Naive thymus-derived CD4-positive, alpha-beta T cell (primary cell): ENCODE data around the gene NECAB3. TPM values are rescaled to one million over a fixed set of nuclear protein-coding genes. Genes with fewer than 3 reads are reported as not detected.
"Not testable (repeated sequence)": the region's sequence is repeated elsewhere in the genome, so short reads cannot be mapped to it uniquely, and the experiment has no call there.

Experiments used
- ATAC-seq: fragments of 150-1000 bp; cut with Tn5 transposase; 2 replicates; pipeline ENCODE4 v1.10.0; 2021; ENCODE audit warnings: mild to moderate bottlenecking, moderate library complexity
- CTCF ChIA-PET: fragments of 350-600 bp; sonication (Branson Sonifier 250); formaldehyde crosslinking; loops from one replicate; lab custom pipeline; 2021; ENCODE audit warnings: antibody characterized with exemption; lab: Charles Lee
- POLR2A ChIA-PET: fragments of 350-600 bp; sonication (Branson Sonifier 250); formaldehyde crosslinking; loops from one replicate; lab custom pipeline; 2021; ENCODE audit warnings: antibody characterized with exemption, inconsistent platforms; lab: Charles Lee
- DNase-seq, 9 donors: peaks; one replicate each; pipeline versions ENCODE4 v3.0.0 to v3.0.0-alpha.2; 2020 to 2022; ENCODE audit warnings: mixed read lengths in 1 of 9
- H3K27ac ChIP-seq: one replicate; pipeline ENCODE4 v1.7.0; 2013; ENCODE audit warnings: mild to moderate bottlenecking, low read depth, low read length, moderate library complexity
- H3K27me3 ChIP-seq, 2 donors: one replicate each; pipeline ENCODE4 v1.7.0; 2013; ENCODE audit warnings: low read length in 2 of 2, mild to moderate bottlenecking in 2 of 2, moderate library complexity in 2 of 2; ENCODE audit not compliant: control insufficient read depth in 2 of 2, insufficient read depth in 2 of 2
- H3K36me3 ChIP-seq, 3 experiments: 1 replicate in 2 of 3; 2 replicates in 1 of 3; pipeline ENCODE4 v1.7.0; 2013; ENCODE audit warnings: low read length in 3 of 3, mild to moderate bottlenecking in 3 of 3, moderate library complexity in 1 of 3; ENCODE audit not compliant: insufficient read depth in 3 of 3, control insufficient read depth in 2 of 3
- H3K4me1 ChIP-seq, 2 donors: one replicate each; pipeline ENCODE4 v1.7.0; 2013; ENCODE audit warnings: low read length in 2 of 2, mild to moderate bottlenecking in 2 of 2, moderate library complexity in 1 of 2; ENCODE audit not compliant: control insufficient read depth in 2 of 2, insufficient read depth in 2 of 2
- H3K4me3 ChIP-seq: 2 replicates; pipeline ENCODE4 v1.7.0; 2013; ENCODE audit warnings: mild to moderate bottlenecking, low read length
- H3K9me3 ChIP-seq, 3 experiments: 1 replicate in 2 of 3; 2 replicates in 1 of 3; pipeline ENCODE4 v1.7.0; 2013; ENCODE audit warnings: low read length in 3 of 3; ENCODE audit not compliant: control insufficient read depth in 2 of 3
- H3K27ac Mint-ChIP-seq, 9 donors: one replicate each; pipeline ENCODE4 v1.8.0; 2020 to 2022; ENCODE audit warnings: mixed read lengths in 9 of 9, mild to moderate bottlenecking in 8 of 9, moderate library complexity in 5 of 9, inconsistent platforms in 2 of 9
- H3K27me3 Mint-ChIP-seq, 5 donors: one replicate each; pipeline ENCODE4 v1.8.0; 2021 to 2022; ENCODE audit warnings: mixed read lengths in 5 of 5, mild to moderate bottlenecking in 1 of 5
- H3K36me3 Mint-ChIP-seq, 5 donors: one replicate each; pipeline ENCODE4 v1.8.0; 2020 to 2022; ENCODE audit warnings: mixed read lengths in 5 of 5, mild to moderate bottlenecking in 3 of 5, inconsistent platforms in 1 of 5
- H3K4me1 Mint-ChIP-seq, 7 donors: one replicate each; pipeline ENCODE4 v1.8.0; 2020 to 2022; ENCODE audit warnings: mixed read lengths in 7 of 7, mild to moderate bottlenecking in 3 of 7, inconsistent platforms in 1 of 7
- H3K4me3 Mint-ChIP-seq, 10 donors: one replicate each; pipeline ENCODE4 v1.8.0; 2020 to 2022; ENCODE audit warnings: mild to moderate bottlenecking in 10 of 10, mixed read lengths in 10 of 10, moderate library complexity in 6 of 10, inconsistent platforms in 2 of 10
- H3K9me3 Mint-ChIP-seq, 11 donors: one replicate each; pipeline ENCODE4 v1.8.0; 2020 to 2022; ENCODE audit warnings: mixed read lengths in 11 of 11, mild to moderate bottlenecking in 4 of 11, inconsistent platforms in 1 of 11, moderate library complexity in 1 of 11
- intact Hi-C, 2 donors: fragments of 100-400 bp; cut with micrococcal nuclease; formaldehyde crosslinking; loops; one replicate each; pipeline ENCODE4 v1.15.1; 2023
- polyA plus RNA-seq, 2 donors: library from polyadenylated mRNA; unstranded; fragments of 300-500 nt; fragmentation: Illumina TruSeq; gene quantifications; one replicate each; pipeline ENCODE4 v1.2.3, GENCODE V29; 2021
- total RNA-seq, 6 experiments: library from RNA in 5 of 6; stranded (reverse) in 5 of 6; gene quantifications; 1 replicate in 5 of 6; 2 replicates in 1 of 6; pipeline ENCODE4 v1.2.3 and lab custom pipeline; 2021 to 2026

NECAB3 gene
- total and polyA plus RNA-seq, 7 experiments from 2014 or later = 2.3 to 46.8 (median 13.6) TPM

DNA sequence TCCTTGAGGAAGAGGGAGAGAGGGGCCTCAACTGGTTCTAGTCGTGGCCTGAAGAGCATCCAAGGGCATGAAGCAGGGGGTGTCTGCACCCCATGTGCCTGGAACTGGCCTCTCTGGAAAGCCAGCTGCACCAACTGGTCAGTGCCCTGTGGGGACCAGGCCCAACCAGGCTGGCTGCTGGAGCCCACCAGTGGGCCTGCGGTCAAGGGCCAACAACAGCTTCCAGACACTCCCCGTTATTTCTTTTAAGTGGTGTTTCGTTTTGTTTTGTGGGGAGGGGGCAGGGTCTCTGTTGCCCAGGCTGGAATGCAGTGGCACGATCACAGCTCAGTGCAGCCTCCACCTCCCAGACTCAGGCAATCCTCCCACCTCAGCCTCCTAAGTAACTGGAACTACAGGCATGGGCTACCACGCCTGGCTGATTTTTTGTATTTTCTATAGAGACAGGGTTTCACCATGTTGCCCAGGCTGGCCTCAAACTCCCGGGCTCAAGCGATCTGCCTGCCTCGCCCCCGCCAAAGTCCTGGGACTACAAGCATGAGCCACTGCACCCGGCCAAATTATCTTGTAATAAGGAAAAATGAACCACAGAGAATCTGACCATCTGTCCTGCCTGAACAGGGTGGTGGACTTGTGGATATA lies 24.0 kb downstream of the NECAB3 start:
- peaks cover 0 to 12% (median 6%) of the 10 kb centered on the region in 7 donors for H3K4me1 Mint-ChIP-seq
- DNase-seq (no peak), ATAC-seq (no peak)
- ChIA-PET POLR2A (no interaction called here), CTCF (no interaction called here)
- Histone ChIP-seq H3K4me3 (no peak overlapping the region), H3K27me3 (no peaks in the 10 kb centered on the region), H3K27ac (no peak overlapping the region), H3K36me3 (peaks cover 0 to 5% (median 0%) of the 10 kb centered on the region in 3 experiments), H3K4me1 (peaks cover 0 to 14% of the 10 kb centered on the region in 2 donors), H3K9me3 (no peaks in the 10 kb centered on the region)
- no peak overlapping the region for H3K4me3 Mint-ChIP-seq
- no peaks in the 10 kb centered on the region for H3K9me3 Mint-ChIP-seq
- no peaks in the 10 kb centered on the region for H3K27me3 Mint-ChIP-seq
- intact Hi-C loops = no loop called here
- peaks cover 0 to 8% (median 5%) of the 10 kb centered on the region in 5 donors for H3K36me3 Mint-ChIP-seq
- H3K27ac Mint-ChIP-seq = peak overlapping the region in 2 of 9 donors; percentile 32 to 36

DNA sequence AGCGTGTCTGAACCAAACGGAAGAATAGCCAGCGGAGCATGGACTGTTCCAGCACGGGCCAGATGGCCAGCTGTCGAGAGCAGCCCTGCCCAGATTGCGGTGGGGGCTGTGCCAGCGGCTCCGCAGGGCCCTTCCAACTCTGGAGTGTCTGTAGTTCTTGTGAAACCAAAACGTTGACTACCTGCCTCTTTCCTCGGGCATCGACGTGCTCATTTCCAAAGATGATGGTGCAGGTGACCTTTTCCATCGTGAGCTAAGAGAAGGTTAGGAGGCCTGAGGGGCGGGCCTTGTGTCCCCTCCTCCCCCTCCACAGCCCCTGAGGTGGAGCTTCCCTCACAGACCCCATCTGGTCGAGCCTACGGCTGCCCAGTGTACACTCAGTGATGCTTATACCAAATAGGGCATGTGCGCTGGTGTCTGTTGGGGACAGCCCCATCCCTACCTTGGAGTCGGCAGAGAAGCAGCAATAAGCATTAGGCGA lies 25.0 kb downstream of the NECAB3 start:
- DNase-seq (no peak), ATAC-seq (no peak)
- Mint-ChIP-seq H3K9me3 (no peaks in the 10 kb centered on the region), H3K4me1 (peaks cover 0 to 10% (median 6%) of the 10 kb centered on the region in 7 donors), H3K27me3 (no peaks in the 10 kb centered on the region), H3K27ac (peak overlapping the region in 4 of 9 donors; percentile 8 to 65 (median 50)), H3K4me3 (no peak overlapping the region), H3K36me3 (peaks cover 0 to 16% (median 6%) of the 10 kb centered on the region in 5 donors)
- CTCF ChIA-PET = interaction anchor here (0.6 to 1.1 kb wide), 3 partner anchors 18 to 263 kb away, joined by 3 to 6 read pairs (median 3); no protein-coding TSS in a partner anchor
- Histone ChIP-seq H3K36me3 (peaks cover 0 to 15% (median 0%) of the 10 kb centered on the region in 3 experiments), H3K27ac (no peak overlapping the region), H3K9me3 (no peaks in the 10 kb centered on the region), H3K4me3 (no peak overlapping the region), H3K27me3 (no peaks in the 10 kb centered on the region), H3K4me1 (peaks cover 0 to 14% of the 10 kb centered on the region in 2 donors)
- POLR2A ChIA-PET = interaction anchor here (0.6 kb wide), 1 partner anchor 146 kb away, joined by 4 read pairs; no protein-coding TSS in a partner anchor
- intact Hi-C loops = no loop called here

GRCh38 chr20:33648396-33649004 lies 25.7 kb downstream of the NECAB3 start:
- Histone ChIP-seq H3K36me3 (peaks cover 0 to 20% (median 0%) of the 10 kb centered on the region in 3 experiments), H3K4me1 (peaks cover 0 to 14% of the 10 kb centered on the region in 2 donors), H3K27me3 (no peaks in the 10 kb centered on the region), H3K4me3 (no peak overlapping the region), H3K9me3 (no peaks in the 10 kb centered on the region), H3K27ac (no peak overlapping the region)
- Mint-ChIP-seq H3K36me3 (peaks cover 0 to 16% (median 6%) of the 10 kb centered on the region in 5 donors), H3K27ac (peak overlapping the region in 4 of 9 donors; percentile 1 to 56 (median 10)), H3K4me3 (no peak overlapping the region), H3K9me3 (no peaks in the 10 kb centered on the region), H3K27me3 (no peaks in the 10 kb centered on the region), H3K4me1 (peaks cover 0 to 9% (median 5%) of the 10 kb centered on the region in 7 donors)
- CTCF ChIA-PET = interaction anchor here (0.6 to 1.1 kb wide), 3 partner anchors 17 to 263 kb away, joined by 3 to 6 read pairs (median 3); no protein-coding TSS in a partner anchor
- POLR2A ChIA-PET = interaction anchor here (0.6 kb wide), 1 partner anchor 32 kb away, joined by 3 read pairs; no protein-coding TSS in a partner anchor
- ATAC-seq = no peak
- no peak for DNase-seq
- intact Hi-C loops = no loop called here

GRCh38 chr20:33647603-33648395 lies 26.4 kb downstream of the NECAB3 start:
- no peak for DNase-seq
- POLR2A ChIA-PET = interaction anchor here (0.6 kb wide), 2 partner anchors 33 to 345 kb away, joined by 3 read pairs; no protein-coding TSS in a partner anchor
- H3K9me3 Mint-ChIP-seq = no peaks in the 10 kb centered on the region
- H3K27ac Mint-ChIP-seq = peak overlapping the region in 5 of 9 donors; percentile 51 to 81 (median 74)
- no peak overlapping the region for H3K4me3 Mint-ChIP-seq
- no peaks in the 10 kb centered on the region for H3K27me3 ChIP-seq
- H3K36me3 ChIP-seq = peaks cover 0 to 20% (median 0%) of the 10 kb centered on the region in 3 experiments
- H3K4me1 ChIP-seq = peaks cover 0 to 14% of the 10 kb centered on the region in 2 donors
- ATAC-seq = no peak
- intact Hi-C loops = no loop called here
- no peaks in the 10 kb centered on the region for H3K27me3 Mint-ChIP-seq
- no peak overlapping the region for H3K4me3 ChIP-seq
- CTCF ChIA-PET = interaction anchor here (1.1 kb wide), 1 partner anchor 20 kb away, joined by 3 read pairs; no protein-coding TSS in a partner anchor
- peaks cover 0 to 16% (median 6%) of the 10 kb centered on the region in 5 donors for H3K36me3 Mint-ChIP-seq
- peaks cover 0 to 7% (median 0%) of the 10 kb centered on the region in 7 donors for H3K4me1 Mint-ChIP-seq
- no peak overlapping the region for H3K27ac ChIP-seq
- H3K9me3 ChIP-seq = no peaks in the 10 kb centered on the region

DNA sequence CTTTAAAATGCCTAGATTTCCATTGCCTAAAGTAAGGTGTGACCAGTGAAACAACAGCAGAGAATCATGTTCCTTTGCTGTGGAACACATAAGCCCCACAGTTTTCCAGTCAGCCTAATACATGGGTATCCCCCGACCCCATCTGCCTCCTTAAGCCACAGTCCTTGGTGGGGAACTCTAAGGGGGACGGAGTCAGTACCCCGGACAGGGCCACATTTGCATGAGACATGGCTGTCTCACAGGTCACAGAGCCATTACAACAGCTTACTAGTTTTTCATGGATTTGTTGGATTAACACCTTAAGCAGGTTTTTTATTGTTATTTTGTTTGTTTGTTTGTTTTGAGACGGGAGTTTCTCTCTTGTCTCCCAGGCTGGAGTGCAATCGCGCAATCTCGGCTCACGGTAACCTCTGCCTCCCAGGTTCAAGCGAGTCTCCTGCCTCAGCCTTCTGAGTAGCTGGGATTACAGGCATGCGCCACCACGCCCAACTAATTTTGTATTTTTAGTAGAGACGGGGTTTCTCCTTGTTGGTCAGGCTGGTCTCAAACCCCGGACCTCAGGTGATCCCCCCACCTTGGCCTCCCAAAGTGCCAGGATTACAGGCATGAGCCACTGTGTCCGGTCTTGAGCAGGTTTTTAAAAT lies 27.1 kb downstream of the NECAB3 start:
- ChIA-PET CTCF (interaction anchor here (0.6 kb wide), 1 partner anchor 181 kb away, joined by 4 read pairs; no protein-coding TSS in a partner anchor), POLR2A (interaction anchor here (0.6 kb wide), 1 partner anchor 345 kb away, joined by 3 read pairs; no protein-coding TSS in a partner anchor)
- H3K27me3 ChIP-seq, DNase-seq, H3K27ac ChIP-seq, ATAC-seq, H3K4me3 Mint-ChIP-seq, intact Hi-C loops, H3K27me3 Mint-ChIP-seq, H3K9me3 ChIP-seq, H3K4me3 ChIP-seq, H3K9me3 Mint-ChIP-seq, H3K4me1 Mint-ChIP-seq: not testable (repeated sequence)
- Histone ChIP-seq H3K36me3 (peaks cover 0 to 24% (median 0%) of the 10 kb centered on the region in 3 experiments), H3K4me1 (peaks cover 0 to 14% of the 10 kb centered on the region in 2 donors)
- Mint-ChIP-seq H3K27ac (peak overlapping the region in 2 of 9 donors; percentile 17 to 74), H3K36me3 (peaks cover 0 to 16% (median 6%) of the 10 kb centered on the region in 5 donors)
